Measurements from ENCODE around the gene ZSWIM1.

- TF ChIP-seq CTCF (IDR thresholded peaks at IDR 0.05) (no peak), POLR2A (IDR thresholded peaks at IDR 0.05) (no peak)
Observed at GRCh38 chr20:45874576-45874975, 6.5 kb upstream of the ZSWIM1 start.
